CD4-positive, alpha-beta T cell (primary cell): Measurements from ENCODE around the gene SDF4. TPM values are rescaled to one million over a fixed set of nuclear protein-coding genes. Genes with fewer than 3 reads are reported as not detected.

Experiments
- ATAC-seq: fragments of 200-7000 bp; cut with Tn5 transposase; one replicate; pipeline ENCODE4 v1.10.0; 2022; ENCODE audit warnings: mild to moderate bottlenecking; ENCODE audit not compliant: poor library complexity
- CTCF ChIA-PET: fragments of 350-600 bp; sonication (Branson Sonifier 250); formaldehyde crosslinking; loops from one replicate; lab custom pipeline; 2021; ENCODE audit warnings: antibody characterized with exemption, inconsistent platforms; lab: Charles Lee
- POLR2A ChIA-PET: fragments of 350-600 bp; sonication (Branson Sonifier 250); formaldehyde crosslinking; loops from one replicate; lab custom pipeline; 2021; ENCODE audit warnings: antibody characterized with exemption, inconsistent platforms; lab: Charles Lee
- DNase-seq, 14 experiments: peaks; one replicate each; pipeline ENCODE4 v3.0.0-alpha.2; 2013 to 2020; ENCODE audit warnings: mixed read lengths in 2 of 14
- H3K27ac ChIP-seq, 2 donors: one replicate each; pipeline versions ENCODE4 v1.5.1 to v1.7.0; 2013; ENCODE audit warnings: low read length in 2 of 2, low read depth in 1 of 2, mild to moderate bottlenecking in 1 of 2
- H3K27me3 ChIP-seq, 2 experiments: 1 replicate in 1 of 2; 2 replicates in 1 of 2; pipeline versions ENCODE4 v1.6.1 to v1.7.0; 2013; ENCODE audit warnings: low read length in 2 of 2, control low read depth in 1 of 2, mild to moderate bottlenecking in 1 of 2, moderate library complexity in 1 of 2; ENCODE audit not compliant: insufficient read depth in 2 of 2, control insufficient read depth in 1 of 2
- H3K36me3 ChIP-seq: one replicate; pipeline ENCODE4 v1.6.1; 2013; ENCODE audit warnings: low read length, control low read depth; ENCODE audit not compliant: insufficient read depth
- H3K4me1 ChIP-seq: one replicate; pipeline ENCODE4 v1.6.1; 2013; ENCODE audit warnings: low read length, control low read depth; ENCODE audit not compliant: insufficient read depth
- H3K4me3 ChIP-seq: one replicate; pipeline ENCODE4 v1.5.1; 2013; ENCODE audit warnings: mild to moderate bottlenecking, low read length, moderate library complexity
- H3K9me3 ChIP-seq, 2 experiments: 1 replicate in 1 of 2; 2 replicates in 1 of 2; pipeline versions ENCODE4 v1.6.1 to v1.7.0; 2013; ENCODE audit warnings: low read length in 2 of 2, mild to moderate bottlenecking in 2 of 2, control low read depth in 1 of 2, moderate library complexity in 1 of 2; ENCODE audit not compliant: control insufficient read depth in 1 of 2, insufficient read depth in 1 of 2
- H3K27ac Mint-ChIP-seq: one replicate; pipeline ENCODE4 v1.8.0; 2020; ENCODE audit warnings: mixed read lengths
- H3K27me3 Mint-ChIP-seq: one replicate; pipeline ENCODE4 v1.8.0; 2021; ENCODE audit warnings: mixed read lengths
- H3K36me3 Mint-ChIP-seq: one replicate; pipeline ENCODE4 v1.8.0; 2021; ENCODE audit warnings: low read depth, mixed read lengths
- H3K4me1 Mint-ChIP-seq: one replicate; pipeline ENCODE4 v1.8.0; 2021; ENCODE audit warnings: low read depth, mixed read lengths
- H3K4me3 Mint-ChIP-seq: one replicate; pipeline ENCODE4 v1.8.0; 2020; ENCODE audit warnings: mild to moderate bottlenecking, mixed read lengths
- H3K9me3 Mint-ChIP-seq: one replicate; pipeline ENCODE4 v1.8.0; 2020; ENCODE audit warnings: mixed read lengths
- intact Hi-C, 2 experiments: fragments of 100-400 bp; cut with DNase I in 1 of 2; cut with micrococcal nuclease in 1 of 2; formaldehyde crosslinking; loops; one replicate each; pipeline versions ENCODE4 v1.15.1 to v1.9.0; 2023 to 2025; cut with DNase I, micrococcal nuclease
- polyA plus RNA-seq, 2 donors: library from polyadenylated mRNA; unstranded; fragments of 120-200 nt; gene quantifications; one replicate each; pipeline ENCODE4 v1.2.1, GENCODE V29; 2013
- total RNA-seq, 174 experiments: library from RNA in 2 of 174; stranded (reverse) in 2 of 174; gene quantifications; one replicate each; pipeline ENCODE4 v1.2.3 and lab custom pipeline; 2021 to 2026
- TF ChIP-seq, protein P1 (sequence below): fragments of 200-600 bp; IDR thresholded peaks from one replicate; pipeline ENCODE4 v1.8.0; 2022; ENCODE audit warnings: antibody characterized with exemption, mild to moderate bottlenecking

SDF4 gene, protein sequence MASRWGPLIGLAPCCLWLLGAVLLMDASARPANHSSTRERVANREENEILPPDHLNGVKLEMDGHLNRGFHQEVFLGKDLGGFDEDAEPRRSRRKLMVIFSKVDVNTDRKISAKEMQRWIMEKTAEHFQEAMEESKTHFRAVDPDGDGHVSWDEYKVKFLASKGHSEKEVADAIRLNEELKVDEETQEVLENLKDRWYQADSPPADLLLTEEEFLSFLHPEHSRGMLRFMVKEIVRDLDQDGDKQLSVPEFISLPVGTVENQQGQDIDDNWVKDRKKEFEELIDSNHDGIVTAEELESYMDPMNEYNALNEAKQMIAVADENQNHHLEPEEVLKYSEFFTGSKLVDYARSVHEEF
- total RNA-seq (10 to 100 TPM; 66.3 to 71.0 TPM), total RNA-seq (lab: John Stamatoyannopoulos, UW) (92.1 to 374 (median 152) reads per million in 172 experiments)
- polyA plus RNA-seq (2013, experiment 1 of 2): 81.8 TPM
- polyA plus RNA-seq (2013, experiment 2 of 2): 85.9 TPM

- Mint-ChIP-seq H3K36me3 (peaks cover 35% of the 10 kb centered on the region), H3K4me1 (peaks cover 23% of the 10 kb centered on the region), H3K4me3 (peak within 1 kb of the TSS; percentile 96), H3K27me3 (no peaks in the 10 kb centered on the region), H3K9me3 (no peaks in the 10 kb centered on the region), H3K27ac (peak within 1 kb of the TSS; percentile 90)
- Histone ChIP-seq H3K36me3 (peaks cover 35% of the 10 kb centered on the region), H3K4me1 (peaks cover 64% of the 10 kb centered on the region), H3K9me3 (no peaks in the 10 kb centered on the region), H3K27ac (peak within 1 kb of the TSS; percentile 44 to 87), H3K4me3 (peak within 1 kb of the TSS; percentile 88), H3K27me3 (no peaks in the 10 kb centered on the region)
- ChIA-PET CTCF (interaction anchor here (2.3 kb wide), 1 partner anchor 110 kb away, joined by 8 read pairs; no protein-coding TSS in a partner anchor), POLR2A (interaction anchor here (0.7 to 2.5 kb wide), 6 partner anchors 16 to 273 kb away, joined by 3 to 9 read pairs (median 4); partner anchors contain the start of genes NOC2L and TTLL10)
- ATAC-seq (peak; percentile 96), DNase-seq (peak; percentile 92 to 99 (median 96))
- intact Hi-C loops: loop anchor here (1.0 to 2.0 kb wide), 4 partner anchors 42 to 176 kb away; partner anchors contain the start of genes C1orf159 (in 2 of the 2), MRPL20 (in 1 of the 2) and UBE2J2 (in 1 of the 2)
- TF ChIP-seq, protein P1, sequence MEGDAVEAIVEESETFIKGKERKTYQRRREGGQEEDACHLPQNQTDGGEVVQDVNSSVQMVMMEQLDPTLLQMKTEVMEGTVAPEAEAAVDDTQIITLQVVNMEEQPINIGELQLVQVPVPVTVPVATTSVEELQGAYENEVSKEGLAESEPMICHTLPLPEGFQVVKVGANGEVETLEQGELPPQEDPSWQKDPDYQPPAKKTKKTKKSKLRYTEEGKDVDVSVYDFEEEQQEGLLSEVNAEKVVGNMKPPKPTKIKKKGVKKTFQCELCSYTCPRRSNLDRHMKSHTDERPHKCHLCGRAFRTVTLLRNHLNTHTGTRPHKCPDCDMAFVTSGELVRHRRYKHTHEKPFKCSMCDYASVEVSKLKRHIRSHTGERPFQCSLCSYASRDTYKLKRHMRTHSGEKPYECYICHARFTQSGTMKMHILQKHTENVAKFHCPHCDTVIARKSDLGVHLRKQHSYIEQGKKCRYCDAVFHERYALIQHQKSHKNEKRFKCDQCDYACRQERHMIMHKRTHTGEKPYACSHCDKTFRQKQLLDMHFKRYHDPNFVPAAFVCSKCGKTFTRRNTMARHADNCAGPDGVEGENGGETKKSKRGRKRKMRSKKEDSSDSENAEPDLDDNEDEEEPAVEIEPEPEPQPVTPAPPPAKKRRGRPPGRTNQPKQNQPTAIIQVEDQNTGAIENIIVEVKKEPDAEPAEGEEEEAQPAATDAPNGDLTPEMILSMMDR: no peak
Observed at GRCh38 chr1:1231400-1232207, at the start of gene SDF4. Gene SDF4, minus strand, starts transcription at chr1:1232001. Its CDS starts 3,229 bp downstream, at chr1:1228772.

DNA sequence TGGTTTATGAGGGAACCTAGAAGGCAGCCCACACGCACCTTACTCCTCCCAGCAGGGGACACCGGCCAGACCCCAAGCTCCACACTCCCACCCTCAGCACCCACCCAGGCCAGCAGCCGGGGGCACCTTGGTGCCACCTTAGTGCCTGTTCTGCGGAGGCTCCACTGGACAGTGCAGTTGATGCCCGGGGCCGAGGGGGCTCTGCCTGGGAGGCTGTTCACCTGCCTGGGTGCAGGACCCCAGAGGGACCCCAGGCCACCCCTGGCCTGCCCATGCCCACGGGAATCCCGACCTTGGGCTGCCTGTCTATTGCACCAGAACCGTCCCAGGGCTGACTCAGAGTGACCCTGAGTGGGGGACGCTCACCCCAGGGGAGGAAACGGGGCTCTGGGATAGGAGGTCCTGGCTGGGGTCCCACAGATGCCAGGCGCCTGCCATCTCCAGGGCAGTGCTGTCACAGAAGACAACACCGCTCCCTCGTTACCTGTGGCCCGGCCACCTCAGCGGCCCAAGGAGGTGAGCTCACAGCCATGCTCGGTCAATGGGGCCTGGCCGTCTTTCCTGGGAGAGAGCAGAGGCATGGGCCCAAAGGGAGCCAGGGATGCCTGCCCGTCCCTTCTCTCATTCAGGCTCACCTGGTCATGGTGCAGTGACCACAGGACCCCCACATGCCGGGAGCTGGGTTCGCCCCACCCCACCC lies 49.1 kb upstream of the SDF4 start:
- CTCF ChIA-PET: no interaction called here
- TF ChIP-seq, protein P1: no peak

DNA sequence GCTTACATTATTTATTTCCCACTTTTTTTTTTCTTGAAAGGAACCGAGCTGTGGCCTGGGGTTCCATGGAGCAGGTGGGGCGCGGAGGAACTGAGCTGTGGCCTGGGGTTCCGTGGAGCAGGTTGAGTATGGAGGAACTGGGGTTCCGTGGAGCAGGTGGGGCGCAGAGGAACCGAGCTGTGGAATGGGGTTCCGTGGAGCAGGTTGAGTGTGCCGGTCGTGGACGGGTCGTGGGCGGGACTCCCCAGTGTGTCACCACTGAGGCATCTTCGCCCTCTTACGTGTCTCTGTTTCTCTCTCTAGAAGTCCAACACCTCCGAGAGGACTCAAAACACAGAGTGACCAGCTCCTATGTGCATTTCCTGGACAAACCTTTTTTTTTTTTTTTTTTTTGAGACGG lies 47.2 kb upstream of the SDF4 start:
- Mint-ChIP-seq H3K27ac (no peak overlapping the region), H3K4me1 (no peaks in the 10 kb centered on the region), H3K4me3 (no peak overlapping the region), H3K36me3 (no peaks in the 10 kb centered on the region), H3K9me3 (no peaks in the 10 kb centered on the region), H3K27me3 (no peaks in the 10 kb centered on the region)
- Histone ChIP-seq H3K36me3 (no peaks in the 10 kb centered on the region), H3K27me3 (no peaks in the 10 kb centered on the region), H3K4me1 (peaks cover 8% of the 10 kb centered on the region), H3K4me3 (no peak overlapping the region), H3K27ac (no peak overlapping the region), H3K9me3 (no peaks in the 10 kb centered on the region)
- TF ChIP-seq, protein P1: no peak
- ChIA-PET POLR2A (no interaction called here), CTCF (no interaction called here)
- no peak for ATAC-seq
- DNase-seq: no peak
- intact Hi-C loops: no loop called here

More for the DNA sequence above, 49.1 kb upstream of the SDF4 start:
- Mint-ChIP-seq H3K27ac (no peak overlapping the region), H3K9me3 (no peaks in the 10 kb centered on the region), H3K4me1 (no peaks in the 10 kb centered on the region), H3K27me3 (no peaks in the 10 kb centered on the region), H3K4me3 (no peak overlapping the region), H3K36me3 (no peaks in the 10 kb centered on the region)
- no peaks in the 10 kb centered on the region for H3K27me3 ChIP-seq
- intact Hi-C loops: no loop called here
- H3K4me1 ChIP-seq: no peaks in the 10 kb centered on the region
- H3K9me3 ChIP-seq: peaks cover 0 to 3% of the 10 kb centered on the region in 2 experiments
- H3K4me3 ChIP-seq: no peak overlapping the region
- H3K36me3 ChIP-seq: no peaks in the 10 kb centered on the region
- no peak for ATAC-seq
- DNase-seq: no peak
- H3K27ac ChIP-seq: no peak overlapping the region
- POLR2A ChIA-PET: no interaction called here
